Adrenal gland (tissue), 12 donors: ENCODE data around the gene APBA2. TPM values are rescaled to one million over a fixed set of nuclear protein-coding genes. Genes with fewer than 3 reads are reported as not detected.

ENCODE experiments used
- DNase-seq, 7 donors: peaks; one replicate each; pipeline ENCODE4 v3.0.0-alpha.2; 2019 to 2020
- H3K27ac ChIP-seq, 5 donors: fragments of 200-600 bp; sonication (generic) in 4 of 5; 1 replicate in 3 of 5; 2 replicates in 2 of 5; pipeline versions ENCODE4 v1.5.1 to v1.8.0; 2016 to 2020; ENCODE audit warnings: mild to moderate bottlenecking in 1 of 5
- H3K27me3 ChIP-seq: fragments of 200-600 bp; 2 replicates; pipeline ENCODE4 v1.8.0; 2021
- H3K36me3 ChIP-seq, 2 donors: fragments of 200-600 bp; replicated peaks in 1 of 2; 1 replicate in 1 of 2; 2 replicates in 1 of 2; pipeline versions ENCODE4 v1.5.1 to v1.8.0; 2018 to 2022
- H3K4me1 ChIP-seq, 2 donors: fragments of 200-600 bp; replicated peaks in 1 of 2; 1 replicate in 1 of 2; 2 replicates in 1 of 2; pipeline versions ENCODE4 v1.5.1 to v1.8.0; 2018 to 2021
- H3K4me3 ChIP-seq, 4 donors: fragments of 200-600 bp; sonication (generic) in 3 of 4; one replicate each; pipeline ENCODE4 v1.5.1; 2016 to 2018
- H3K9me3 ChIP-seq, 3 donors: fragments of 200-600 bp; sonication (generic) in 1 of 3; replicated peaks in 1 of 3; 1 replicate in 2 of 3; 2 replicates in 1 of 3; pipeline versions ENCODE4 v1.5.1 to v1.8.0; 2016 to 2021
- POLR2A ChIP-seq, 2 donors: fragments of 450-650 bp; IDR thresholded peaks; one replicate each; pipeline ENCODE4 v1.6.1; 2017; ENCODE audit warnings: antibody characterized with exemption in 2 of 2, mild to moderate bottlenecking in 2 of 2, moderate library complexity in 1 of 2
- WGBS, 4 donors: extraction: QIAGEN DNeasy Blood & Tissue Kit in 2 of 4; methylation state at CpG; one replicate each; pipeline versions ENCODE4 v1.1.5 to v1.1.7; 2013 to 2017; 5-methylcytosine and 5-hydroxymethylcytosine counted together
- intact Hi-C, 2 donors: fragments of 100-400 bp; cut with DNase I; formaldehyde crosslinking; loops; one replicate each; pipeline versions ENCODE4 v1.14.1 to v1.15.0; 2022 to 2023
- polyA plus RNA-seq, 3 donors: library from polyadenylated mRNA; stranded (reverse); fragments of 200-250 nt in 2 of 3; fragments of 350-450 nt in 1 of 3; fragmentation: Illumina TruSeq in 1 of 3; extraction: RNeasy Lipid Tissue Mini Kit (QIAGEN cat#74804) in 1 of 3; gene quantifications; one replicate each; pipeline ENCODE4 v1.2.3, GENCODE V29; 2013 to 2014
- total RNA-seq, 9 donors: library from RNA; depleted of rRNA in 4 of 9; stranded (reverse); fragments of >200 nt in 4 of 9; fragments of 120-200 nt in 1 of 9; fragmentation: NEBNext Ultra II Directional in 1 of 9; extraction: Animal tissue kit (Norgen Biotek cat#: 25700) in 1 of 9; gene quantifications; one replicate each; pipeline versions ENCODE4 v1.1.0 to v1.2.4, GENCODE V29; 2013 to 2023
- TF ChIP-seq, protein P1 (sequence below), 6 experiments: fragments of 450-650 bp in 4 of 6; fragments of 200-600 bp in 2 of 6; sonication (generic) in 1 of 6; IDR thresholded peaks; 1 replicate in 5 of 6; 2 replicates in 1 of 6; pipeline versions ENCODE4 v1.5.1 to v1.8.0; 2016 to 2021; ENCODE audit warnings: antibody characterized with exemption in 6 of 6, mild to moderate bottlenecking in 2 of 6, moderate library complexity in 1 of 6
- donor health status: healthy with polysubstance abuse.
- donor health status: Bipolar disorder and iron deficiency.
- donor health status: DM: yes; HTN: yes; CAD: no.
- donor health status: DM: no; HTN: no; CAD: no.
- donor health status: DM: no; HTN: no; CAD: no.
- donor health status: DM: yes; HTN: yes; CAD: no.

Gene APBA2
- total and polyA plus RNA-seq, 12 donors, result 2.1 to 13.2 (median 4.7) TPM

DNA sequence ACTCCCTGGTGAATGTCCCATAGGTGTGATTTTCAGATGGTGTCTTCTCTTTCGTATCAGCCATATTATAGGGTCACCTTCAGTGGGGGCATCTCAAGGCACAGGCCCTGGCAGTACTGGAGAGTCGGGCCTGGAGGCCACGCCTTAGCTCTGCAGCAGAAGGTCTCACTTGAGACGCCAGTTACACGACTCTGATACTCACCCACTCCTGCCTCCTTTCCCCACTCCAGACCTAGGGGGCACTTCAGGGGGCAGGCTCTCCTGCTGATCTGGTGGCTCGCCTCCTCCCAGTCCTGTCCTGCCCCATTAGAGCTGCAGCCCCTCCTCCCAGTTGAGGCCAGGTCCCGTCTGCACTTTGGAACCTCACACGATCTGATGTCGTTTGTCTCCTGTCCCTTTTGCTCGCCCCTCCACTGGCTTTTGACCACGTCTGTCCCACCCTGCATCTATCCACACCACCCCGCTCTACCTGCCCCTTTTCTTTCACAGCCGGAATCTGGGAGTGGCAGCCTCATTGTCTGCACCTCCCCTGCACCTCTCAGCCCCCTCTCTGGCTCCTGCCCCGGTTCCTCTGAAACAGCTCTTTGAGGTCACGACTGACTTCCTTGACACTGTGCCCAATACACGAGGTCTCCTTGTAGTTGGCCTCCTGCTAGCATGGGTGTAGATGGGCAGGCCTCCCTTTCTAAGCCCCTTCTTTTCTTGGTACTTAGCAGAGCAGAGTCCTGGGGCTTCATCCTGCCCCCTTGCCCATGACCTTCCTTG lies 201.9 kb downstream of the APBA2 start:
- no peaks in the 10 kb centered on the region for H3K36me3 ChIP-seq
- intact Hi-C loops, result no loop called here
- DNase-seq, result no peak
- no peak for TF ChIP-seq POLR2A (IDR thresholded peaks at IDR 0.05)
- TF ChIP-seq, protein P1, sequence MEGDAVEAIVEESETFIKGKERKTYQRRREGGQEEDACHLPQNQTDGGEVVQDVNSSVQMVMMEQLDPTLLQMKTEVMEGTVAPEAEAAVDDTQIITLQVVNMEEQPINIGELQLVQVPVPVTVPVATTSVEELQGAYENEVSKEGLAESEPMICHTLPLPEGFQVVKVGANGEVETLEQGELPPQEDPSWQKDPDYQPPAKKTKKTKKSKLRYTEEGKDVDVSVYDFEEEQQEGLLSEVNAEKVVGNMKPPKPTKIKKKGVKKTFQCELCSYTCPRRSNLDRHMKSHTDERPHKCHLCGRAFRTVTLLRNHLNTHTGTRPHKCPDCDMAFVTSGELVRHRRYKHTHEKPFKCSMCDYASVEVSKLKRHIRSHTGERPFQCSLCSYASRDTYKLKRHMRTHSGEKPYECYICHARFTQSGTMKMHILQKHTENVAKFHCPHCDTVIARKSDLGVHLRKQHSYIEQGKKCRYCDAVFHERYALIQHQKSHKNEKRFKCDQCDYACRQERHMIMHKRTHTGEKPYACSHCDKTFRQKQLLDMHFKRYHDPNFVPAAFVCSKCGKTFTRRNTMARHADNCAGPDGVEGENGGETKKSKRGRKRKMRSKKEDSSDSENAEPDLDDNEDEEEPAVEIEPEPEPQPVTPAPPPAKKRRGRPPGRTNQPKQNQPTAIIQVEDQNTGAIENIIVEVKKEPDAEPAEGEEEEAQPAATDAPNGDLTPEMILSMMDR (IDR thresholded peaks at IDR 0.05), result no peak
- WGBS, 4 donors, result 79 to 86% (median 83%) methylated on average over 16 of the region's 16 CpGs
- H3K27ac ChIP-seq, result no peak overlapping the region
- H3K4me1 ChIP-seq, result no peaks in the 10 kb centered on the region
- no peak overlapping the region for H3K4me3 ChIP-seq
- no peaks in the 10 kb centered on the region for H3K9me3 ChIP-seq
- H3K27me3 ChIP-seq, result no peaks in the 10 kb centered on the region

DNA sequence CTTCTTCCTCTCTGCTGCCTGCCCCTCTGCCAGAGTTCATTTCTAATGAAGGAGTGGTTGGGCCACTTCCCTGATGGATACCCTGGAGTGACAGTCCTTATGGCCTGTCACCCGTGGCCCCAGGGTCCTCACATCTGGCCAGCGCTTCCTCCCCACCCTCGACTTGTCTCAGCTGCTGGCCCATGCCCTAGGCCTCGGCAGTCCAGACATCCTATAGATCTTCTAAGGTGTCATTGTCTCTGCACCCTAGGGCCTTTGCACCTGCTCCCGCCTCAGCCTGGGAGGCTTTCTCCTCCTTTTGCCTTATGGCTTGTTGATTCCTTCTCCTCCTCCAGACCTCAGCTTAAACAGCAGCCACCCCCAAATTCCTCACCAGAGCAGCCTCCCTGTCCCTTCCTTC lies 202.9 kb downstream of the APBA2 start:
- H3K9me3 ChIP-seq, result no peaks in the 10 kb centered on the region
- 86 to 94% (median 93%) methylated on average over 5 of the region's 5 CpGs for WGBS, 4 donors
- no peak for DNase-seq
- no peaks in the 10 kb centered on the region for H3K36me3 ChIP-seq
- no peaks in the 10 kb centered on the region for H3K27me3 ChIP-seq
- no peak overlapping the region for H3K4me3 ChIP-seq
- H3K4me1 ChIP-seq, result no peaks in the 10 kb centered on the region
- intact Hi-C loops, result no loop called here
- H3K27ac ChIP-seq, result no peak overlapping the region
- TF ChIP-seq POLR2A (IDR thresholded peaks at IDR 0.05), result no peak
- TF ChIP-seq, protein P1 (IDR thresholded peaks at IDR 0.05), result no peak

DNA sequence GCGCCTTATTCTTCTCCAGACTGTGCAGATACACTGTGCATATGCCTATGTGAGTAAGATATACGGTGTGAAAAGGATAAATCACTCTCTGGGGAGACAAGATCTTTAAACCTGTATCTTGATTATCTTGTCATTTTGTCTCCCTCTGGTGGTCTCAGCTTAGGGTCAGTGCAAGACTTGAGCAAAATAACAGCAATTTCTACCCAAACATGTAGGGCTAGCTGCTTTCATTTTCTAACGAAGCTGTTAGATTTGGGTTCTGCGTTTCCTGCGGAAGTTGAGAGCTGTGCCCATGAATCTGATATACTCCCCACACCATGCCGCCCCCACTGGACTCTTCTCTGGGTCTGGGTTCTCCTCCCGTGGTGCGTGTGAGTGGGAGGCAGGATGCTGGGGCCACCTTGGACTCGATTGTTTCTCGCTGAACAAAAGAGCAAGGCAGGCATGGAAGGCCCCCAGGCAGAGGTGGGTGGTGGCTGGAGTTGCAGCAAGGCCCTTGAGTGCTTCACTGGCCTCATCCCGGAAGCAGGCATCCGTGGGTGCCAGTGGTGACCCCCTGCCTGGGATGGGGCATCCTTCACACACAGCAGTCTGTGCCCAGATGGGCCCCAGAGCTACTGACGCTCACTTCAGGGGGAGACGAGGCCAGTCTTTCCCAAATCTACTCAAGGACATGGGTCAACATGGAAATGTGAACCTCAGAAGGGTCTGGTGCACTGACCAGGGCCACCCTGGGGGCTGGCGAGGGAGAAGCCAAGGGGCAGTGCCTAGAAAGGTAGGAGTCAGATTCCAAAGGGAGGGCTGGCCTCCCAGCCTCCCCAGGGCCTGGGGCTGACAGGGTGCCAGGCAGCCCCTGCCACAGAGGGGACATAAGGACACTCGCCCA lies 204.2 kb downstream of the APBA2 start:
- no peaks in the 10 kb centered on the region for H3K4me1 ChIP-seq
- no peak overlapping the region for H3K4me3 ChIP-seq
- no peak for TF ChIP-seq POLR2A (IDR thresholded peaks at IDR 0.05)
- TF ChIP-seq, protein P1 (IDR thresholded peaks at IDR 0.05), result no peak
- intact Hi-C loops, result no loop called here
- H3K9me3 ChIP-seq, result no peaks in the 10 kb centered on the region
- H3K36me3 ChIP-seq, result no peaks in the 10 kb centered on the region
- H3K27ac ChIP-seq, result no peak overlapping the region
- 66 to 77% (median 73%) methylated on average over 12 to 16 of the region's 16 CpGs for WGBS, 4 donors
- no peaks in the 10 kb centered on the region for H3K27me3 ChIP-seq
- no peak for DNase-seq
